Germinal center (tissue), 1 donor: Measurements from ENCODE around the gene MORN5.

Source experiments
- DNase-seq: peaks from one replicate; pipeline ENCODE4 v3.0.0; 2012; ENCODE audit warnings: mixed read lengths, low spot score

MORN5 gene

GRCh38 chr9:122144836-122145591 lies 14.7 kb upstream of the MORN5 start:
- no peak for DNase-seq

- no peak for DNase-seq
These were observed 14.2 kb upstream of the MORN5 start for GRCh38 chr9:122145592-122145863.

GRCh38 chr9:122151267-122151828 lies 8.4 kb upstream of the MORN5 start:
- DNase-seq: no peak

- no peak for DNase-seq
These were observed 3.9 kb upstream of the MORN5 start for GRCh38 chr9:122155796-122156195.

- DNase-seq: peak; percentile 53
These were observed 1.5 kb upstream of the MORN5 start for GRCh38 chr9:122158202-122158601.

- no peak for DNase-seq
These were observed 178 bp downstream of the MORN5 start for GRCh38 chr9:122159925-122160246.

GRCh38 chr9:122162415-122162814 lies 2.7 kb downstream of the MORN5 start:
- DNase-seq: no peak

GRCh38 chr9:122164286-122164685 lies 4.6 kb downstream of the MORN5 start:
- no peak for DNase-seq

- no peak for DNase-seq
These were observed 8.6 kb downstream of the MORN5 start for GRCh38 chr9:122168356-122168755.

- DNase-seq: no peak
These were observed 12.4 kb downstream of the MORN5 start for GRCh38 chr9:122172131-122172530.

GRCh38 chr9:122173670-122174069 lies 14.0 kb downstream of the MORN5 start:
- no peak for DNase-seq

GRCh38 chr9:122176916-122177315 lies 17.2 kb downstream of the MORN5 start:
- no peak for DNase-seq

- DNase-seq: no peak
These were observed 19.5 kb downstream of the MORN5 start for GRCh38 chr9:122179054-122179689.

GRCh38 chr9:122179690-122180074 lies 20.0 kb downstream of the MORN5 start:
- DNase-seq: no peak

GRCh38 chr9:122180633-122181032 lies 20.9 kb downstream of the MORN5 start:
- DNase-seq: no peak

GRCh38 chr9:122183501-122183900 lies 23.8 kb downstream of the MORN5 start:
- no peak for DNase-seq

- DNase-seq: no peak
These were observed 24.8 kb downstream of the MORN5 start for GRCh38 chr9:122184551-122184950.

GRCh38 chr9:122186301-122186700 lies 26.6 kb downstream of the MORN5 start:
- no peak for DNase-seq

GRCh38 chr9:122186777-122187470 lies 27.2 kb downstream of the MORN5 start:
- DNase-seq: no peak

- DNase-seq: no peak
These were observed 28.7 kb downstream of the MORN5 start for GRCh38 chr9:122188369-122188768.

GRCh38 chr9:122190597-122191381 lies 31.1 kb downstream of the MORN5 start:
- no peak for DNase-seq

GRCh38 chr9:122191584-122191983 lies 31.9 kb downstream of the MORN5 start:
- no peak for DNase-seq
